ENCODE results near the gene IRF2BP2.
A peak's percentile ranks its signal among the peaks of the same experiment; 100 is the strongest.

The IRF2BP2 gene

DNA sequence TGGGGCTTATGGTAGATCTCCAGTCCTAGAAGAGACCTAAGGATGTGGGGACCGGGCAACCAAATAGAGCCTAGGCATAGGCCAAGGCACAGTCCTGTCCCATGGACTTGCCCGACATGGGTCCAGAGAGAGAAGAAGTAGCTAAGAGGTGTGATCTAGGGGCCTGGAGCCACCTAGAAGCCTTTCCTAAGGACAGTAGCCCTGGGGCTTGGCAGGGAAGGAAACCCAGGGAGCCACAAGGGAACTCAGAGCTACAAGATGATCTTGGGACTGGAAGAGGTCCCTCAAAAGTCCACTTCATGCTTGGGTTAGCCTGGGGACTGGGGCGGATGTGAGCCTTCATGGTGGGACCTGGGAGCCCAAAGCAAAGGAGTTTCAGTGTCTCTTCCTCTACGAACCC is 18.8 kb downstream of the IRF2BP2 start:
- Histone ChIP-seq H3K18ac (ENCODE audit: low read length) (no peak overlapping the region), H2BK12ac (ENCODE audit: low read length) (no peak overlapping the region), H3K4me1 (ENCODE audit: control insufficient read depth in 2 of 2, insufficient read depth in 1 of 2, low read depth in 1 of 2, low read length in 2 of 2) (peaks cover 0 to 3% of the 10 kb centered on the region in 2 donors), H2BK15ac (ENCODE audit: low read length) (no peak overlapping the region), H2BK120ac (ENCODE audit: low read depth, low read length) (no peak overlapping the region), H3K4ac (ENCODE audit: low read length) (no peak overlapping the region), H3K79me1 (ENCODE audit: low read depth, low read length) (no peaks in the 10 kb centered on the region), H2BK5ac (ENCODE audit: low read length) (no peak overlapping the region), H3K4me2 (ENCODE audit: insufficient read depth, low read length, poor library complexity, severe bottlenecking) (no peak overlapping the region), H3K9ac (ENCODE audit: low read depth, low read length, poor library complexity) (no peak overlapping the region), H4K8ac (ENCODE audit: low read depth, low read length) (no peak overlapping the region), H3K14ac (ENCODE audit: low read length) (no peak overlapping the region), H3K36me3 (replicated peaks in 1 of 2; ENCODE audit: control insufficient read depth in 2 of 2, insufficient read depth in 2 of 2, low read length in 2 of 2) (no peaks in the 10 kb centered on the region), H2AK5ac (ENCODE audit: low read depth, low read length) (no peak overlapping the region), H3K23ac (ENCODE audit: low read depth, low read length, poor library complexity) (no peak overlapping the region), H3K27me3 (ENCODE audit: control insufficient read depth in 3 of 3, insufficient read depth in 3 of 3, low read depth in 1 of 3, low read length in 3 of 3) (no peaks in the 10 kb centered on the region), H3K4me3 (ENCODE audit: low read length in 2 of 2) (no peak overlapping the region), H3K27ac (replicated peaks; ENCODE audit: low read length) (no peak overlapping the region), H4K91ac (ENCODE audit: low read depth, low read length, poor library complexity) (no peak overlapping the region), H2AFZ (ENCODE audit: low read length) (no peak overlapping the region), H3K9me3 (replicated peaks in 1 of 2; ENCODE audit: control insufficient read depth in 2 of 2, insufficient read depth in 1 of 2, low read depth in 1 of 2, low read length in 2 of 2) (peaks cover 2 to 3% of the 10 kb centered on the region in 2 donors)
- no peak for DNase-seq (ENCODE audit: low spot score)
- no CpG with 5 or more reads among the region's 4 CpGs for WGBS, 2 donors (ENCODE audit: extremely low coverage in 2 of 2, insufficient read length in 2 of 2, insufficient replicate concordance in 1 of 2)

DNA sequence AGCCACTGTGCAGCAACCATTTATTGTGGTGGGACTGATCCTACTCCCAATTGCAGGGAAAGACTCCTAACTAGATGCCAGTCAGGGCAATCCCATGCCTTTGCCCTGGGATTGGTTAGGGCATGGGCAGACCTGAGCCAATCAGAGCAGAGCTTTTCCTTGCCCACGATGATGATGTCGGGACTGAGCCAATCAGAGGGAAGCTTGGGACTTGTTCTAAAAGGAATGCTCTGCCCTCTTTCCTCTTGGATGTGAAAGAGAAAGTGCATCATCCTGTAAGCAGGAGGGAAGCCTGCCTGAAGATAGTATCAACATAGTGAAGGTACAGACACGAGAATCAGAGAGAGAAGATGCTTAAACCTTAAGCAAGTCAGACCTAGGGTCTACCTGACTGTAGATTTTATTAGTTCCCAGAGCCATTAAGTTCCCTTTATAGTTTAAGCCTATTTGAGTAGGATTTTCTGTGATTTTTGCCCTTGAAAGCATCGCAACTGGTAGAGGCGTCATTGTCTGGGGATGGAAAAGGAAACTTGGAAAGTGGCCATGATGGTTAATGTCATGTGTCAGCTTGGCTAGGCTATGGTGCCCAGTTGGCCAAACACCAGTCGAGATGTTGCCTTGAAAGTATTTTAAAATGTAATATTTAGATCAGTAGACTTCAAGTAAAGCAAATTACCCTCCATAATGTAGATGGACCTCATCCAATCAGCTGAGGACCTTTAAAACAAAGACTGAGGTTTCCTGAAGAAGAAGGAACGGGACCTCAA is 19.9 kb downstream of the IRF2BP2 start:
- DNase-seq (ENCODE audit: low spot score) = no peak
- peaks cover 2 to 3% of the 10 kb centered on the region in 2 donors for H3K9me3 ChIP-seq (replicated peaks in 1 of 2; ENCODE audit: control insufficient read depth in 2 of 2, insufficient read depth in 1 of 2, low read depth in 1 of 2, low read length in 2 of 2)
- no peak overlapping the region for H3K14ac ChIP-seq (ENCODE audit: low read length)
- no CpG with 5 or more reads among the region's 7 CpGs for WGBS, 2 donors (ENCODE audit: extremely low coverage in 2 of 2, insufficient read length in 2 of 2, insufficient replicate concordance in 1 of 2)
- H3K27ac ChIP-seq (replicated peaks; ENCODE audit: low read length) = no peak overlapping the region
- no peak overlapping the region for H2BK5ac ChIP-seq (ENCODE audit: low read length)
- no peak overlapping the region for H2BK12ac ChIP-seq (ENCODE audit: low read length)
- H3K18ac ChIP-seq (ENCODE audit: low read length) = no peak overlapping the region
- H3K79me1 ChIP-seq (ENCODE audit: low read depth, low read length) = no peaks in the 10 kb centered on the region
- H3K23ac ChIP-seq (ENCODE audit: low read depth, low read length, poor library complexity) = no peak overlapping the region
- H2BK15ac ChIP-seq (ENCODE audit: low read length) = no peak overlapping the region
- H3K4me1 ChIP-seq (ENCODE audit: control insufficient read depth in 2 of 2, insufficient read depth in 1 of 2, low read depth in 1 of 2, low read length in 2 of 2) = peaks cover 0 to 3% of the 10 kb centered on the region in 2 donors
- H2AFZ ChIP-seq (ENCODE audit: low read length) = peak overlapping the region; percentile 30
- no peak overlapping the region for H2BK120ac ChIP-seq (ENCODE audit: low read depth, low read length)
- no peaks in the 10 kb centered on the region for H3K36me3 ChIP-seq (replicated peaks in 1 of 2; ENCODE audit: control insufficient read depth in 2 of 2, insufficient read depth in 2 of 2, low read length in 2 of 2)
- H4K8ac ChIP-seq (ENCODE audit: low read depth, low read length) = no peak overlapping the region
- H2AK5ac ChIP-seq (ENCODE audit: low read depth, low read length) = no peak overlapping the region
- no peak overlapping the region for H3K9ac ChIP-seq (ENCODE audit: low read depth, low read length, poor library complexity)
- no peaks in the 10 kb centered on the region for H3K27me3 ChIP-seq (ENCODE audit: control insufficient read depth in 3 of 3, insufficient read depth in 3 of 3, low read depth in 1 of 3, low read length in 3 of 3)
- no peak overlapping the region for H3K4ac ChIP-seq (ENCODE audit: low read length)
- H4K91ac ChIP-seq (ENCODE audit: low read depth, low read length, poor library complexity) = peak overlapping the region; percentile 10
- H3K4me2 ChIP-seq (ENCODE audit: insufficient read depth, low read length, poor library complexity, severe bottlenecking) = no peak overlapping the region
- H3K4me3 ChIP-seq (ENCODE audit: low read length in 2 of 2) = no peak overlapping the region

DNA sequence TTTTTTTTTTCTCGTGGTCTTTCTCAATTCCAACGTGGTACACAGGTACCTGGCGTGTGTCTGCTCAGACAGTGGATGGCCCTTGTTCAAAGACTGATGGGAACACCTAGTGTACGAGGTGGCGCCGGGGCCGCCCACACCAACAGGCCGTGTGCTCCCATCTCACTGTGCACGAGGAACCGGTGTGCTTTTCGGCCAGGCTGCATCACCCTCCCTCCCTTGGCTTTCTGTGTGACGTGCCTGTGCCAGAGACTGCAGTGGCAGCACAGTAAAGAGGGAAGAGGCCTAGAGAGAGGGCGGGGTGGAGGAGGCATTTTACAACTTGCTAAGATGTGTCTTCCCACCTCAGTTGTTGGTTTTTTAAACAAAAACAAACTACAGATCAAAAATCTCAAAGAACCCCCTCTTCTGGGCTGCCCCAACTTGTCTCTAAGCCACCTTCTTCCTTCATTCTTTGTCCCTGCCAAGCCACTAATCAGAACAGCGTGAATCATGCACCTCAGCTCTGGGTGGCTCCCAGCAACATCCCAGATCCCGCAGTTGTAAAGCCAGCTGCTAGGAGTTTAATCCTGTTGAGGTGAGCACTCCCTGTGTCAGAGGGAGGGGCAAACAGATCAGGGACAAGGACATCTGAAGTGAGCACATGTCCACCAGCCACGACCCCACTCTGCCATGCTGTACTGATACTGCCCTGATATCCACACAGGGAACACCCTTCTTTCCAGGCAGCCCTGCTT is 20.7 kb downstream of the IRF2BP2 start:
- H2AFZ ChIP-seq (ENCODE audit: low read length) = peak overlapping the region; percentile 30
- peak overlapping the region; percentile 57 for H3K18ac ChIP-seq (ENCODE audit: low read length)
- H4K8ac ChIP-seq (ENCODE audit: low read depth, low read length) = no peak overlapping the region
- WGBS, 2 donors (ENCODE audit: extremely low coverage in 2 of 2, insufficient read length in 2 of 2, insufficient replicate concordance in 1 of 2) = no CpG with 5 or more reads among the region's 16 CpGs
- no peak overlapping the region for H2BK15ac ChIP-seq (ENCODE audit: low read length)
- H2BK120ac ChIP-seq (ENCODE audit: low read depth, low read length) = no peak overlapping the region
- no peaks in the 10 kb centered on the region for H3K36me3 ChIP-seq (replicated peaks in 1 of 2; ENCODE audit: control insufficient read depth in 2 of 2, insufficient read depth in 2 of 2, low read length in 2 of 2)
- H3K4ac ChIP-seq (ENCODE audit: low read length) = no peak overlapping the region
- no peak overlapping the region for H3K9ac ChIP-seq (ENCODE audit: low read depth, low read length, poor library complexity)
- H2AK5ac ChIP-seq (ENCODE audit: low read depth, low read length) = no peak overlapping the region
- no peak overlapping the region for H3K4me3 ChIP-seq (ENCODE audit: low read length in 2 of 2)
- DNase-seq (ENCODE audit: low spot score) = no peak
- H3K4me2 ChIP-seq (ENCODE audit: insufficient read depth, low read length, poor library complexity, severe bottlenecking) = no peak overlapping the region
- no peak overlapping the region for H3K23ac ChIP-seq (ENCODE audit: low read depth, low read length, poor library complexity)
- H3K9me3 ChIP-seq (replicated peaks in 1 of 2; ENCODE audit: control insufficient read depth in 2 of 2, insufficient read depth in 1 of 2, low read depth in 1 of 2, low read length in 2 of 2) = peaks cover 2 to 3% of the 10 kb centered on the region in 2 donors
- no peak overlapping the region for H3K27ac ChIP-seq (replicated peaks; ENCODE audit: low read length)
- H3K79me1 ChIP-seq (ENCODE audit: low read depth, low read length) = no peaks in the 10 kb centered on the region
- no peak overlapping the region for H2BK5ac ChIP-seq (ENCODE audit: low read length)
- peak overlapping the region; percentile 56 for H3K14ac ChIP-seq (ENCODE audit: low read length)
- peaks cover 2 to 3% of the 10 kb centered on the region in 2 donors for H3K4me1 ChIP-seq (ENCODE audit: control insufficient read depth in 2 of 2, insufficient read depth in 1 of 2, low read depth in 1 of 2, low read length in 2 of 2)
- no peak overlapping the region for H2BK12ac ChIP-seq (ENCODE audit: low read length)
- H3K27me3 ChIP-seq (ENCODE audit: control insufficient read depth in 3 of 3, insufficient read depth in 3 of 3, low read depth in 1 of 3, low read length in 3 of 3) = no peaks in the 10 kb centered on the region
- H4K91ac ChIP-seq (ENCODE audit: low read depth, low read length, poor library complexity) = peak overlapping the region; percentile 10

DNA sequence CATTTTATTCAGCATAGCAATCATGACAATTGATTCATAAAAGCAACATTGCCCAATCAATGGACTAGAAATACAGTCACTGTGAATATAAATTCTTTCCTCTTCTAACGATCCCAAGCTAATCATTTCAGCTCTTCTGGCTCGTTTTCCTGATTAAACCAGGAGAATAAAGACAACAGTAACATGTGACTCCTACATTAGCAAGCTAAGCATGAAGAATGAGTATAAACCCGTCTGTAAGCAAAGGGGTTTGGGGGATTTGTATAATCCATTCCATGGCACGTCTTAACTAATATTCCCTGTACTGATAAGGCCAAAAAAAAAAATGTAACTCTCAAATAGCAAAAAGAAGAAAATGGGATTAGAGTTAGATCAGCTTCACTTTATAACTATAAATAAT is 21.6 kb downstream of the IRF2BP2 start:
- no peaks in the 10 kb centered on the region for H3K79me1 ChIP-seq (ENCODE audit: low read depth, low read length)
- H3K4me3 ChIP-seq (ENCODE audit: low read length in 2 of 2) = no peak overlapping the region
- H3K27ac ChIP-seq (replicated peaks; ENCODE audit: low read length) = no peak overlapping the region
- H3K27me3 ChIP-seq (ENCODE audit: control insufficient read depth in 3 of 3, insufficient read depth in 3 of 3, low read depth in 1 of 3, low read length in 3 of 3) = no peaks in the 10 kb centered on the region
- H3K4me2 ChIP-seq (ENCODE audit: insufficient read depth, low read length, poor library complexity, severe bottlenecking) = no peak overlapping the region
- H3K23ac ChIP-seq (ENCODE audit: low read depth, low read length, poor library complexity) = no peak overlapping the region
- no peak for DNase-seq (ENCODE audit: low spot score)
- H2BK12ac ChIP-seq (ENCODE audit: low read length) = no peak overlapping the region
- no peak overlapping the region for H2BK5ac ChIP-seq (ENCODE audit: low read length)
- peaks cover 0 to 2% of the 10 kb centered on the region in 2 donors for H3K9me3 ChIP-seq (replicated peaks in 1 of 2; ENCODE audit: control insufficient read depth in 2 of 2, insufficient read depth in 1 of 2, low read depth in 1 of 2, low read length in 2 of 2)
- H3K14ac ChIP-seq (ENCODE audit: low read length) = no peak overlapping the region
- no peak overlapping the region for H3K18ac ChIP-seq (ENCODE audit: low read length)
- no peak overlapping the region for H4K8ac ChIP-seq (ENCODE audit: low read depth, low read length)
- no peak overlapping the region for H2BK120ac ChIP-seq (ENCODE audit: low read depth, low read length)
- no peak overlapping the region for H3K9ac ChIP-seq (ENCODE audit: low read depth, low read length, poor library complexity)
- H3K36me3 ChIP-seq (replicated peaks in 1 of 2; ENCODE audit: control insufficient read depth in 2 of 2, insufficient read depth in 2 of 2, low read length in 2 of 2) = no peaks in the 10 kb centered on the region
- no peak overlapping the region for H2BK15ac ChIP-seq (ENCODE audit: low read length)
- H3K4ac ChIP-seq (ENCODE audit: low read length) = no peak overlapping the region
- H2AFZ ChIP-seq (ENCODE audit: low read length) = no peak overlapping the region
- H2AK5ac ChIP-seq (ENCODE audit: low read depth, low read length) = no peak overlapping the region
- no CpG with 5 or more reads among the region's 4 CpGs for WGBS, 2 donors (ENCODE audit: extremely low coverage in 2 of 2, insufficient read length in 2 of 2, insufficient replicate concordance in 1 of 2)
- no peak overlapping the region for H4K91ac ChIP-seq (ENCODE audit: low read depth, low read length, poor library complexity)
- H3K4me1 ChIP-seq (ENCODE audit: control insufficient read depth in 2 of 2, insufficient read depth in 1 of 2, low read depth in 1 of 2, low read length in 2 of 2) = peaks cover 3 to 8% of the 10 kb centered on the region in 2 donors

Data from neuronal stem cell (in vitro differentiated cells).